HCT116 (cell line): ENCODE data around the gene SCN1A. TPM values are rescaled to one million over a fixed set of nuclear protein-coding genes. Genes with fewer than 3 reads are reported as not detected.

Source experiments
- ATAC-seq: fragments of 200-7000 bp; cut with Tn5 transposase; 2 replicates; pipeline ENCODE4 v1.9.1; 2020; ENCODE audit warnings: mild to moderate bottlenecking, moderate library complexity
- BruUV-seq: library from RNA; stranded (reverse); fragments of 400-500 nt; replicated peaks from 2 replicates; lab custom pipeline; 2021; lab: Mats Ljungman, UMichigan
- CTCF ChIA-PET: fragments of 300-600 bp; sonication (Branson Sonifier 250); formaldehyde crosslinking; loops from one replicate; lab custom pipeline; 2021; ENCODE audit warnings: antibody characterized with exemption; lab: Charles Lee
- POLR2A ChIA-PET: fragments of 300-600, 350-600 bp; sonication (Branson Sonifier 250); formaldehyde crosslinking; loops from one replicate; lab custom pipeline; 2021; ENCODE audit warnings: antibody characterized with exemption; lab: Charles Lee
- RAD21 ChIA-PET, 2 experiments: fragments of 300-600 bp; sonication (Branson Sonifier 250); formaldehyde crosslinking; loops; one replicate each; lab custom pipeline; 2023; ENCODE audit warnings: low total read pairs in 2 of 2; ENCODE audit not compliant: uncharacterized antibody in 2 of 2, unreplicated experiment in 2 of 2, low non-redundant PET in 1 of 2; lab: Charles Lee
- DNase-seq: peaks from one replicate; pipeline ENCODE4 v3.0.0-alpha.2; 2010; ENCODE audit warnings: low read depth, low spot score
- H2AFZ ChIP-seq: fragments of 200-600 bp; shearing (Covaris generic), sonication (generic); 2 replicates; pipeline ENCODE4 v1.6.1; 2017; ENCODE audit warnings: low read depth, mixed run types, mixed read lengths, antibody characterized with exemption, low read length; ENCODE audit not compliant: poor library complexity, severe bottlenecking
- H3K27ac ChIP-seq: 2 replicates; pipeline ENCODE4 v1.5.1; 2012; ENCODE audit warnings: low read depth, low read length
- H3K27me3 ChIP-seq: fragments of 200-600 bp; sonication (generic); 2 replicates; pipeline ENCODE4 v1.6.1; 2016; ENCODE audit warnings: mixed run types, low read length, mixed read lengths; ENCODE audit not compliant: insufficient read depth
- H3K36me3 ChIP-seq, 2 experiments: fragments of 200-500 bp in 1 of 2; fragments of 200-600 bp in 1 of 2; sonication (Bioruptor generic) in 1 of 2; sonication (generic) in 1 of 2; 2 replicates each; pipeline versions ENCODE4 v1.5.1 to v1.6.1; 2014 to 2016; ENCODE audit warnings: low read length in 2 of 2, inconsistent platforms in 1 of 2, mixed read lengths in 1 of 2, mixed run types in 1 of 2; ENCODE audit not compliant: insufficient read depth in 2 of 2, control insufficient read depth in 1 of 2
- H3K4me1 ChIP-seq, 2 experiments: fragments of 200-600 bp in 1 of 2; sonication (generic) in 1 of 2; 2 replicates each; pipeline versions ENCODE4 v1.5.1 to v1.6.1; 2012 to 2017; ENCODE audit warnings: low read length in 2 of 2, inconsistent platforms in 1 of 2, mild to moderate bottlenecking in 1 of 2, mixed read lengths in 1 of 2, mixed run types in 1 of 2, moderate library complexity in 1 of 2; ENCODE audit not compliant: insufficient read depth in 2 of 2, control insufficient read depth in 1 of 2
- H3K4me2 ChIP-seq: fragments of 200-600 bp; sonication (generic); 2 replicates; pipeline ENCODE4 v1.6.1; 2017; ENCODE audit warnings: mixed run types, low read length, mixed read lengths
- H3K4me3 ChIP-seq, 2 experiments: fragments of 200-600 bp in 1 of 2; sonication (generic) in 1 of 2; replicated peaks in 1 of 2; 2 replicates each; pipeline ENCODE4 v1.5.1; 2011 to 2016; ENCODE audit warnings: low read length in 2 of 2, control low read depth in 1 of 2, low read depth in 1 of 2, mild to moderate bottlenecking in 1 of 2, mixed read lengths in 1 of 2, mixed run types in 1 of 2
- H3K79me2 ChIP-seq: fragments of 200-600 bp; sonication (generic); 2 replicates; pipeline ENCODE4 v1.6.1; 2017; ENCODE audit warnings: mild to moderate bottlenecking, mixed run types, low read length, moderate library complexity, mixed read lengths; ENCODE audit not compliant: insufficient read depth
- H3K9ac ChIP-seq: fragments of 200-600 bp; sonication (generic); 2 replicates; pipeline ENCODE4 v1.6.1; 2016; ENCODE audit warnings: low read length, mixed read lengths
- H3K9me2 ChIP-seq: fragments of 200-600 bp; sonication (generic), shearing (Covaris generic); 2 replicates; pipeline ENCODE4 v1.6.1; 2017; ENCODE audit warnings: mixed run types, mild to moderate bottlenecking, moderate library complexity; ENCODE audit not compliant: insufficient read depth
- H3K9me3 ChIP-seq, 2 experiments: fragments of 200-500 bp in 1 of 2; fragments of 200-600 bp in 1 of 2; sonication (Bioruptor generic) in 1 of 2; sonication (generic) in 1 of 2; 2 replicates each; pipeline ENCODE4 v1.6.1; 2014 to 2017; ENCODE audit warnings: low read length in 2 of 2, mixed read lengths in 2 of 2, inconsistent platforms in 1 of 2, low read depth in 1 of 2, mild to moderate bottlenecking in 1 of 2, mixed run types in 1 of 2, moderate library complexity in 1 of 2; ENCODE audit not compliant: control insufficient read depth in 1 of 2, insufficient read depth in 1 of 2
- H4K20me1 ChIP-seq: fragments of 200-600 bp; sonication (generic), shearing (Covaris generic); 2 replicates; pipeline ENCODE4 v1.6.1; 2017; ENCODE audit warnings: mixed run types, mild to moderate bottlenecking, moderate library complexity; ENCODE audit not compliant: insufficient read depth
- CEBPB ChIP-seq: IDR thresholded peaks from 2 replicates; pipeline ENCODE4 v1.6.1; 2012; ENCODE audit warnings: low read depth
- ELF1 ChIP-seq: IDR thresholded peaks from 2 replicates; pipeline ENCODE4 v1.6.1; 2012; ENCODE audit warnings: low read depth, borderline replicate concordance
- POLR2A ChIP-seq: IDR thresholded peaks from 2 replicates; pipeline ENCODE4 v1.7.0; 2011; ENCODE audit warnings: borderline replicate concordance; ENCODE audit not compliant: insufficient read depth, insufficient read length; ENCODE audit errors: extremely low read depth
- POLR2AphosphoS5 ChIP-seq: IDR thresholded peaks from 2 replicates; pipeline ENCODE4 v1.6.1; 2011; ENCODE audit warnings: mild to moderate bottlenecking, low read depth, low read length, moderate library complexity
- SIN3A ChIP-seq: IDR thresholded peaks from 2 replicates; pipeline ENCODE4 v1.6.1; 2012; ENCODE audit warnings: low read depth
- SRF ChIP-seq: IDR thresholded peaks from 2 replicates; pipeline ENCODE4 v1.6.1; 2012; ENCODE audit warnings: low read depth
- ZFX ChIP-seq: fragments of 450-650 bp; IDR thresholded peaks from 2 replicates; pipeline ENCODE4 v1.6.1; 2017
- intact Hi-C: fragments of 100-400 bp; cut with micrococcal nuclease; formaldehyde crosslinking; loops from 2 replicates; pipeline ENCODE4 v1.10.0; 2022
- total RNA-seq: library from RNA; stranded (reverse); gene quantifications from one replicate; pipeline ENCODE4 v1.2.1, GENCODE V29; 2021; ENCODE audit not compliant: unreplicated experiment
- TF ChIP-seq, protein P1 (sequence below): IDR thresholded peaks from 2 replicates; pipeline ENCODE4 v1.6.1; 2012
- TF ChIP-seq, protein P2 (sequence below): IDR thresholded peaks from 2 replicates; pipeline ENCODE4 v1.6.1; 2011; ENCODE audit warnings: mild to moderate bottlenecking, low read length, moderate library complexity; ENCODE audit not compliant: insufficient replicate concordance; ENCODE audit errors: extremely low read depth
- TF ChIP-seq, protein P3 (sequence below): IDR thresholded peaks from 2 replicates; pipeline ENCODE4 v1.6.1; 2012; ENCODE audit warnings: low read depth

Gene SCN1A
- total RNA-seq, 1 experiment from 2014 or later: not detected

DNA sequence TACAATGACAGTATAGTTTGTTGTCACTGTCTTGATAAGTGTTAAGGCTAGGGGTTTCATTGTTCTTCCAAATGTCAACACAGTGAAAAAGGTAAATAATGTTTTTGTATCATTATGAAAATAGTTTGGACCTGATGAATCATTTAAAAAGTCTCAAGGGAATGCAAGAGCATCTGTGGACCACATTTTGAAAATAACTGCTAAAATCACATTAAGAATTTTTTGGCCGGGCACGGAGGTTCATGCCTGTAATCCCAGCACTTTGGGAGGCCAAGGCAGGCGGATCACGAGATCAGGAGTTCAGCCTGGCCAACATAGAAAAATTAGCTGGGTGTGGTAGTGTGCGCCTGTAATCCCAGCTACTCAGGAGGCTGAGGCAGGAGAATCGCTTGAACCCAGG is 10.3 kb downstream of the SCN1A start:
- H3K9ac ChIP-seq: no peak overlapping the region
- TF ChIP-seq, protein P1, sequence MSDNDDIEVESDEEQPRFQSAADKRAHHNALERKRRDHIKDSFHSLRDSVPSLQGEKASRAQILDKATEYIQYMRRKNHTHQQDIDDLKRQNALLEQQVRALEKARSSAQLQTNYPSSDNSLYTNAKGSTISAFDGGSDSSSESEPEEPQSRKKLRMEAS: no peak
- TF ChIP-seq ELF1 (no peak), ZFX (no peak), SIN3A (no peak), POLR2AphosphoS5 (no peak), POLR2A (no peak), CEBPB (no peak), SRF (no peak)
- TF ChIP-seq, protein P2, sequence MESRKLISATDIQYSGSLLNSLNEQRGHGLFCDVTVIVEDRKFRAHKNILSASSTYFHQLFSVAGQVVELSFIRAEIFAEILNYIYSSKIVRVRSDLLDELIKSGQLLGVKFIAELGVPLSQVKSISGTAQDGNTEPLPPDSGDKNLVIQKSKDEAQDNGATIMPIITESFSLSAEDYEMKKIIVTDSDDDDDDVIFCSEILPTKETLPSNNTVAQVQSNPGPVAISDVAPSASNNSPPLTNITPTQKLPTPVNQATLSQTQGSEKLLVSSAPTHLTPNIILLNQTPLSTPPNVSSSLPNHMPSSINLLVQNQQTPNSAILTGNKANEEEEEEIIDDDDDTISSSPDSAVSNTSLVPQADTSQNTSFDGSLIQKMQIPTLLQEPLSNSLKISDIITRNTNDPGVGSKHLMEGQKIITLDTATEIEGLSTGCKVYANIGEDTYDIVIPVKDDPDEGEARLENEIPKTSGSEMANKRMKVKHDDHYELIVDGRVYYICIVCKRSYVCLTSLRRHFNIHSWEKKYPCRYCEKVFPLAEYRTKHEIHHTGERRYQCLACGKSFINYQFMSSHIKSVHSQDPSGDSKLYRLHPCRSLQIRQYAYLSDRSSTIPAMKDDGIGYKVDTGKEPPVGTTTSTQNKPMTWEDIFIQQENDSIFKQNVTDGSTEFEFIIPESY: no peak
- TF ChIP-seq, protein P3, sequence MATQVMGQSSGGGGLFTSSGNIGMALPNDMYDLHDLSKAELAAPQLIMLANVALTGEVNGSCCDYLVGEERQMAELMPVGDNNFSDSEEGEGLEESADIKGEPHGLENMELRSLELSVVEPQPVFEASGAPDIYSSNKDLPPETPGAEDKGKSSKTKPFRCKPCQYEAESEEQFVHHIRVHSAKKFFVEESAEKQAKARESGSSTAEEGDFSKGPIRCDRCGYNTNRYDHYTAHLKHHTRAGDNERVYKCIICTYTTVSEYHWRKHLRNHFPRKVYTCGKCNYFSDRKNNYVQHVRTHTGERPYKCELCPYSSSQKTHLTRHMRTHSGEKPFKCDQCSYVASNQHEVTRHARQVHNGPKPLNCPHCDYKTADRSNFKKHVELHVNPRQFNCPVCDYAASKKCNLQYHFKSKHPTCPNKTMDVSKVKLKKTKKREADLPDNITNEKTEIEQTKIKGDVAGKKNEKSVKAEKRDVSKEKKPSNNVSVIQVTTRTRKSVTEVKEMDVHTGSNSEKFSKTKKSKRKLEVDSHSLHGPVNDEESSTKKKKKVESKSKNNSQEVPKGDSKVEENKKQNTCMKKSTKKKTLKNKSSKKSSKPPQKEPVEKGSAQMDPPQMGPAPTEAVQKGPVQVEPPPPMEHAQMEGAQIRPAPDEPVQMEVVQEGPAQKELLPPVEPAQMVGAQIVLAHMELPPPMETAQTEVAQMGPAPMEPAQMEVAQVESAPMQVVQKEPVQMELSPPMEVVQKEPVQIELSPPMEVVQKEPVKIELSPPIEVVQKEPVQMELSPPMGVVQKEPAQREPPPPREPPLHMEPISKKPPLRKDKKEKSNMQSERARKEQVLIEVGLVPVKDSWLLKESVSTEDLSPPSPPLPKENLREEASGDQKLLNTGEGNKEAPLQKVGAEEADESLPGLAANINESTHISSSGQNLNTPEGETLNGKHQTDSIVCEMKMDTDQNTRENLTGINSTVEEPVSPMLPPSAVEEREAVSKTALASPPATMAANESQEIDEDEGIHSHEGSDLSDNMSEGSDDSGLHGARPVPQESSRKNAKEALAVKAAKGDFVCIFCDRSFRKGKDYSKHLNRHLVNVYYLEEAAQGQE: no peak
- no peaks in the 10 kb centered on the region for H3K9me3 ChIP-seq
- H3K4me1 ChIP-seq: no peaks in the 10 kb centered on the region
- no peak overlapping the region for H2AFZ ChIP-seq
- no peak overlapping the region for H3K27ac ChIP-seq
- no peak overlapping the region for H3K4me2 ChIP-seq
- DNase-seq (no peak), ATAC-seq (no peak)
- H3K9me2 ChIP-seq: no peaks in the 10 kb centered on the region
- ChIA-PET POLR2A (no interaction called here), RAD21 (no interaction called here), CTCF (interaction anchor here (1.8 kb wide), 1 partner anchor 10 kb away, joined by 8 read pairs; the partner anchor contains the start of gene SCN1A)
- BruUV-seq: no TSS peak
- intact Hi-C loops: no loop called here
- peaks cover 14% of the 10 kb centered on the region for H3K27me3 ChIP-seq
- no peaks in the 10 kb centered on the region for H3K79me2 ChIP-seq
- H3K36me3 ChIP-seq: no peaks in the 10 kb centered on the region
- no peaks in the 10 kb centered on the region; the same call in 1 of the 2 replicates for H4K20me1 ChIP-seq
- H3K4me3 ChIP-seq: no peak overlapping the region
